ENCODE measurements around the gene LYG2.
"Not testable (repeated sequence)": the region's sequence is repeated elsewhere in the genome, so short reads cannot be mapped to it uniquely, and the experiment has no call there.

The LYG2 gene, protein sequence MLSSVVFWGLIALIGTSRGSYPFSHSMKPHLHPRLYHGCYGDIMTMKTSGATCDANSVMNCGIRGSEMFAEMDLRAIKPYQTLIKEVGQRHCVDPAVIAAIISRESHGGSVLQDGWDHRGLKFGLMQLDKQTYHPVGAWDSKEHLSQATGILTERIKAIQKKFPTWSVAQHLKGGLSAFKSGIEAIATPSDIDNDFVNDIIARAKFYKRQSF

DNA sequence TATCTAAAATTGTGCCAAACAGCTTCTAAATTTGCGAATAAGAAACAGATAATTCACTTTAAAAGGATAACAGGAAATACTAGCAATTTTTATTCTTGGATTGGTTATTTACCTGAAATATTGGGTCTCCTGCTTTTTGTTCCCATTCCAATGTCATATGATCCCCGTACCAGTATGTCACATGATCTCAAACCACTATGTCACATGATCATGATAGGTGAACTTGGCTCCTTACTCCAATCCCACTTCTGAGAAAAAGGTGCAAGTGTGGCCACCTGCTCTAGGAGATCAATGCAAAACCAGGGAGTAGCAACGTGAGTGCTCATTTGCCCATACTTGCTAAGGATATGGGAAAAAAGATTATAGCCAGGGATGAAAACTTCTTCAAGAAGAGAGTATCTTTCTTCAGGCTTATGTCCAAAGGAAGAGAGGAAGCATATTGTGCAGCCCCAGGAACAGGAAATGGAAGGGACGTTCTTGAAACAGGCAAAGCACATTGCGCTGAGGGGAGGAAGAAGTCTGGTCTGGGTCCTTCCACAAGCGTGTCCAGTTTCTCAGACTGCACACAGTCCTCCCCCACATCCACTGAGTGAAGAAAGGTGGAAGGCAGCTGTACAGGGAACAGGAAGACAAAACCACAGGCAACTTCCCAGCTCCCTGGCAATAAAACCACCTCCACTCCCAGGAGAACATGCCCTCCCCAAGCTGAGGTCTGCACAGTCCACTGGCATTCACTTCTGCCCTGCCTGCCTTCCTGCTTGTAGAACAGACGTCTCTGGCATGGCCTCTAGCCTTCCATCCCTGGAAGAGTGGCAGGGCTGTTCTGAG, at the start of gene LYG2:
TSS of gene LYG2 (minus strand) at position 176 of the 828 bp plus-strand sequence. CDS start 1,406 bp downstream, outside the sequence.
- no peaks in the 10 kb centered on the region for H4K20me1 ChIP-seq (ENCODE audit: insufficient read depth)
- TF ChIP-seq, protein P1, sequence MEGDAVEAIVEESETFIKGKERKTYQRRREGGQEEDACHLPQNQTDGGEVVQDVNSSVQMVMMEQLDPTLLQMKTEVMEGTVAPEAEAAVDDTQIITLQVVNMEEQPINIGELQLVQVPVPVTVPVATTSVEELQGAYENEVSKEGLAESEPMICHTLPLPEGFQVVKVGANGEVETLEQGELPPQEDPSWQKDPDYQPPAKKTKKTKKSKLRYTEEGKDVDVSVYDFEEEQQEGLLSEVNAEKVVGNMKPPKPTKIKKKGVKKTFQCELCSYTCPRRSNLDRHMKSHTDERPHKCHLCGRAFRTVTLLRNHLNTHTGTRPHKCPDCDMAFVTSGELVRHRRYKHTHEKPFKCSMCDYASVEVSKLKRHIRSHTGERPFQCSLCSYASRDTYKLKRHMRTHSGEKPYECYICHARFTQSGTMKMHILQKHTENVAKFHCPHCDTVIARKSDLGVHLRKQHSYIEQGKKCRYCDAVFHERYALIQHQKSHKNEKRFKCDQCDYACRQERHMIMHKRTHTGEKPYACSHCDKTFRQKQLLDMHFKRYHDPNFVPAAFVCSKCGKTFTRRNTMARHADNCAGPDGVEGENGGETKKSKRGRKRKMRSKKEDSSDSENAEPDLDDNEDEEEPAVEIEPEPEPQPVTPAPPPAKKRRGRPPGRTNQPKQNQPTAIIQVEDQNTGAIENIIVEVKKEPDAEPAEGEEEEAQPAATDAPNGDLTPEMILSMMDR (conservative IDR thresholded peaks at IDR 0.05; ENCODE audit: low read depth, low read length), result no peak
- H3K79me2 ChIP-seq (ENCODE audit: insufficient read depth, low read depth), result no peaks in the 10 kb centered on the region
- no peaks in the 10 kb centered on the region for H3K36me3 ChIP-seq (ENCODE audit: insufficient read depth)
- no peak within 1 kb of the TSS for H3K4me2 ChIP-seq
- no peak within 1 kb of the TSS for H3K4me3 ChIP-seq (IDR thresholded peaks at IDR 0.05; ENCODE audit: insufficient read depth, low read depth, low read length)
- no peak within 1 kb of the TSS for H3K27ac ChIP-seq
- no peaks in the 10 kb centered on the region for H3K27me3 ChIP-seq (ENCODE audit: insufficient read depth, low read depth)
- H3K4me1 ChIP-seq (ENCODE audit: low read depth, poor library complexity, severe bottlenecking), result no peaks in the 10 kb centered on the region
- no peak within 1 kb of the TSS for H2AFZ ChIP-seq (ENCODE audit: low read depth)
- no peak within 1 kb of the TSS for H3K9ac ChIP-seq

DNA sequence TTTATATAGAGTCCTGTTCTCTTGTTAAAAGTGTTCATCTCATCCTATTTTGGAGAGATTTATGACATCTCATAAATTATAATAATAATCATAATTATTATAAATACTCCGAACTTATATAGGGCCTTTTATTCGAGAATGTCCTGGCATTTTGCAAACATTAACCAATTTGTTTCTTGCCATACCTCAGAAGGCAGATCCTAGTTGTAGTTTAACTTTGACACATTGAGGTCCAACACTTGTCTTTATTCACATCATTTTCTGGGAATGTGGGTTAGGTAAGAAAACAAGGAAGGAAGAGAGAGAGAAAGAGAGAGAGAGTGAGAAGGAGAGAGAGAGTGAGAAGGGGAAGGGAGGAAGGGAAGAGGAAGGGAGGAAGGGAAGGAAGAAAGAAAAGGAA, 45.6 kb upstream of the LYG2 start, which contains the start of gene LYG1:
TSS of gene LYG1 (minus strand) at position 101 of the 400 bp plus-strand sequence. CDS start 5,527 bp downstream, outside the sequence.
- not testable (repeated sequence) for H4K20me1 ChIP-seq (ENCODE audit: insufficient read depth); H3K4me3 ChIP-seq (IDR thresholded peaks at IDR 0.05; ENCODE audit: insufficient read depth, low read depth, low read length); H3K79me2 ChIP-seq (ENCODE audit: insufficient read depth, low read depth); H3K4me1 ChIP-seq (ENCODE audit: low read depth, poor library complexity, severe bottlenecking); H3K27me3 ChIP-seq (ENCODE audit: insufficient read depth, low read depth); H3K4me2 ChIP-seq; H3K9ac ChIP-seq; H3K27ac ChIP-seq; H3K36me3 ChIP-seq (ENCODE audit: insufficient read depth); H2AFZ ChIP-seq (ENCODE audit: low read depth)

DNA sequence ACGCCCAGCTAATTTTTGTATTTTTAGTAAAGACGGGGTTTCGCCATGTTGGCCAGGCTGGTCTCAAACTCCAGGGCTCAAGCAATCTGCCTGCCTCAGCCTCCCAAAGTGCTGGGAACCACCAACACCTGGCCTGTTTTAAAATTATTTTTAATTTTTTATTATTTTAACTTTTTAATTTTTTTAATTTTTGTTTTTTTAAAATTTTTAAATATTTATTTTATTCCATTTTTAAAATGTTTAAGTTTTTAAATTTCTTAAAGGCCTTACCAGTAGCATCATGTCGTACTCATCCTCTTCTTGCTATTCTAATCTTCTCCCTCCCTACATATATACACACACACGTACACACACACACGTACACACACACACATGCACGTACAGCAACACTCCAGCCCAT, 44.1 kb upstream of the LYG2 start:
- no peak overlapping the region for H3K27ac ChIP-seq

DNA sequence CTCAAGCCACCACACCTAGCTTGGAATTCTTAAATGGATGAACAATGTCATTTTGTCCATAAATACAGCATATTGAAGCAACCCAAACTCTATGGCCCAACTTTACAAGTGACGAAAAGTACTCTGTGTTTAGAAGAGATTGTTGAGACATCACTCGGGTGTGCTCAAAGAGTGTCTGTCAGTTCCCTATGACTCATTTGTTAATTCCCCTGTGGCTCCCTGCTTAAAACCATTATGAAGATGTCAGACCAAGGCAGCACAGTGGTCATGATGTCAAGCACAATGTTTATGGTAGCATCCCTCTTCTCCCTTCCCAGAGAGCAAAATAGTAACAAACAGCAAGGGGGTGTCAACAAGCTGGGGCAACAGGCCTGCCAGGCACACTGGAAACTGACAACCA, 42.5 kb upstream of the LYG2 start:
- H3K27me3 ChIP-seq (ENCODE audit: insufficient read depth, low read depth), result no peaks in the 10 kb centered on the region
- TF ChIP-seq, protein P1 (conservative IDR thresholded peaks at IDR 0.05; ENCODE audit: low read depth, low read length), result no peak
- no peaks in the 10 kb centered on the region for H4K20me1 ChIP-seq (ENCODE audit: insufficient read depth)
- H3K27ac ChIP-seq, result no peak overlapping the region
- H3K36me3 ChIP-seq (ENCODE audit: insufficient read depth), result no peaks in the 10 kb centered on the region
- no peaks in the 10 kb centered on the region for H3K4me1 ChIP-seq (ENCODE audit: low read depth, poor library complexity, severe bottlenecking)
- no peak overlapping the region for H3K9ac ChIP-seq
- H3K4me3 ChIP-seq (IDR thresholded peaks at IDR 0.05; ENCODE audit: insufficient read depth, low read depth, low read length), result no peak overlapping the region
- no peaks in the 10 kb centered on the region for H3K79me2 ChIP-seq (ENCODE audit: insufficient read depth, low read depth)
- no peak overlapping the region for H3K4me2 ChIP-seq
- H2AFZ ChIP-seq (ENCODE audit: low read depth), result no peak overlapping the region

More for the DNA sequence above, 44.1 kb upstream of the LYG2 start:
- Histone ChIP-seq H3K4me3 (IDR thresholded peaks at IDR 0.05; ENCODE audit: insufficient read depth, low read depth, low read length) (no peak overlapping the region), H2AFZ (ENCODE audit: low read depth) (no peak overlapping the region), H3K4me1 (ENCODE audit: low read depth, poor library complexity, severe bottlenecking) (no peaks in the 10 kb centered on the region), H3K27me3 (ENCODE audit: insufficient read depth, low read depth) (no peaks in the 10 kb centered on the region), H3K36me3 (ENCODE audit: insufficient read depth) (no peaks in the 10 kb centered on the region), H3K9ac (no peak overlapping the region), H3K4me2 (no peak overlapping the region), H3K79me2 (ENCODE audit: insufficient read depth, low read depth) (no peaks in the 10 kb centered on the region), H4K20me1 (ENCODE audit: insufficient read depth) (no peaks in the 10 kb centered on the region)
- TF ChIP-seq, protein P1 (conservative IDR thresholded peaks at IDR 0.05; ENCODE audit: low read depth, low read length), result no peak

DNA sequence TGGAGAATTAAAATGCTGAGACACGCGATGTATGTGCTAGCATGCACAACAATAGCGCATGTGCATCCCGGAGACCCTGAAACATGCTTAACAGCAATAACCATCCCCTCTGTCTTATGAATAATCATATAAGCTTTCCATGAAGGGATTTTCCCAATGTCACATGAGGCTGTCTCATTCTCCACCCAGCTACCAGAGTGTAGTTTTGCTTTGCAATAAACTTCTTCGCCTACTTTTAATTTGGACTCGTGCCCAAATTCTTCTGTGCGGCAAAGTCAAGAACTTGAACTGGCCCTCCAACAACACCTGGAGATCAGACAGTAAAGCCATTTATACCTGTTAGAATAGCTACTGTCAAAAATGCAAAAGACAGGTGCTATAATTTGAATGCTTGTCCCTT, 30.1 kb upstream of the LYG2 start:
- TF ChIP-seq, protein P1 (conservative IDR thresholded peaks at IDR 0.05; ENCODE audit: low read depth, low read length), result no peak
- H3K4me1 ChIP-seq (ENCODE audit: low read depth, poor library complexity, severe bottlenecking), result no peaks in the 10 kb centered on the region
- no peak overlapping the region for H3K27ac ChIP-seq
- no peaks in the 10 kb centered on the region for H3K79me2 ChIP-seq (ENCODE audit: insufficient read depth, low read depth)
- no peaks in the 10 kb centered on the region for H4K20me1 ChIP-seq (ENCODE audit: insufficient read depth)
- H3K36me3 ChIP-seq (ENCODE audit: insufficient read depth), result no peaks in the 10 kb centered on the region
- H3K27me3 ChIP-seq (ENCODE audit: insufficient read depth, low read depth), result no peaks in the 10 kb centered on the region
- H3K4me3 ChIP-seq (IDR thresholded peaks at IDR 0.05; ENCODE audit: insufficient read depth, low read depth, low read length), result no peak overlapping the region
- H3K4me2 ChIP-seq, result no peak overlapping the region
- H3K9ac ChIP-seq, result no peak overlapping the region
- H2AFZ ChIP-seq (ENCODE audit: low read depth), result no peak overlapping the region

All from KMS-11 (cell line).